GM12892 (cell line): ENCODE data around the gene SCUBE3.

Experiments used
- POLR2A ChIP-seq: IDR thresholded peaks from 2 replicates; pipeline ENCODE4 v1.6.1; 2011; ENCODE audit warnings: low read depth, low read length, control low read depth
- POLR2AphosphoS5 ChIP-seq: IDR thresholded peaks from 2 replicates; pipeline ENCODE4 v1.6.1; 2011; ENCODE audit warnings: low read depth, low read length, control low read depth

DNA sequence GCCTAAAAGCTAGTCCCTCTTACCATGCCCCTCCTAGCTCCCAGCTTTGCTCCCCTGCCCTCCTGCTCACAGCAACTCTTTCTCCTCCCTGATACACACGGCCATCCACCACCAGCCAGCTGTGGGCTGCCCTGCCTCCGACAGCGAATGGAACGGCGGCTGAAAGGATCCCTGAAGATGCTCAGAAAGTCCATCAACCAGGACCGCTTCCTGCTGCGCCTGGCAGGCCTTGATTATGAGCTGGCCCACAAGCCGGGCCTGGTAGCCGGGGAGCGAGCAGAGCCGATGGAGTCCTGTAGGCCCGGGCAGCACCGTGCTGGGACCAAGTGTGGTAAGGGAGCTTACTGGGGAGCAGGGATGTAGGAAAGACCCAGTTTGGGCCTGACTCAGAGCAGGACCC, 29.1 kb downstream of the SCUBE3 start:
- TF ChIP-seq POLR2A (no peak), POLR2AphosphoS5 (no peak)
